Measurements from ENCODE around the gene TMEM101. TPM values are rescaled to one million over a fixed set of nuclear protein-coding genes. Genes with fewer than 3 reads are reported as not detected.
A peak's percentile ranks its signal among the peaks of the same experiment; 100 is the strongest.

TMEM101 gene
- total and polyA plus RNA-seq, 2 of the 13 experiments (the other 11 are each of a cell fraction or from before 2014, with no cell fraction given): 72.0 to 100 TPM

DNA sequence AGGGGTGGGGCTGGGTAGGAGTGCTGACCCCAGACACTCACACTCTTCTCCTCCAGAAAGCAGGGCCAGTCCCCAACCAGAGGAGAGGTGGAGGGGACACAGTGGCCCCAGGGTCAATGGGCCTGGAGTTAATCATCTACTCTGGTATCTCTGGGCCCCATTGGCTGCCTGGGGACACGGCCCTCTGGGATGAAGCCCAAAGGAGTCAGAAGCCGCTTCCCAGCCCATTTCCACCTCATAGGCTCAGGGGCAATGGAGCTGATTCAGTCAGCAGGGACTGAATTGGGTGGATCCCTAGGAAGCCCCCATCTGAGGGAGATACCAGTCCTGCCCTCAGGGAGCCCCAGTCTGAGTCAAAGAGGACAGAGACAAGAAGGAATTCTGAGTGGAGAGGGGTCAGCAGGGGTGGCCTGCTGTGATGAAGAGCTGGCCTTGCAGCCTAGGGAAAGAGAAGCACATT lies 13.3 kb downstream of the TMEM101 start (continued):
- TF ChIP-seq, protein P1, sequence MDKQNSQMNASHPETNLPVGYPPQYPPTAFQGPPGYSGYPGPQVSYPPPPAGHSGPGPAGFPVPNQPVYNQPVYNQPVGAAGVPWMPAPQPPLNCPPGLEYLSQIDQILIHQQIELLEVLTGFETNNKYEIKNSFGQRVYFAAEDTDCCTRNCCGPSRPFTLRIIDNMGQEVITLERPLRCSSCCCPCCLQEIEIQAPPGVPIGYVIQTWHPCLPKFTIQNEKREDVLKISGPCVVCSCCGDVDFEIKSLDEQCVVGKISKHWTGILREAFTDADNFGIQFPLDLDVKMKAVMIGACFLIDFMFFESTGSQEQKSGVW (CRISPR knock-in tag; IDR thresholded peaks at IDR 0.05; ENCODE audit: borderline replicate concordance): no peak
- TF ChIP-seq MYNN (CRISPR knock-in tag; IDR thresholded peaks at IDR 0.05; ENCODE audit: low read depth) (0 out of 2 replicates have a peak, but pooled peaks have one; percentile 40), SRSF9 (IDR thresholded peaks at IDR 0.05; ENCODE audit: borderline replicate concordance, insufficient read depth, low read depth, low read length, poor library complexity, severe bottlenecking) (no peak), ZSCAN31 (CRISPR knock-in tag; IDR thresholded peaks at IDR 0.05; ENCODE audit: low read depth) (no peak), KMT2B (CRISPR knock-in tag; IDR thresholded peaks at IDR 0.05) (no peak), ETV5 (CRISPR knock-in tag; IDR thresholded peaks at IDR 0.05; ENCODE audit: borderline replicate concordance) (peak; percentile 18; the same call in 1 of the 2 replicates), ZNF296 (CRISPR knock-in tag; conservative IDR thresholded peaks at IDR 0.05) (no peak), NR2F6 (IDR thresholded peaks at IDR 0.05) (peak; percentile 69; the same call in 1 of the 2 replicates), NR2F6 (CRISPR knock-in tag; IDR thresholded peaks at IDR 0.05) (peak; percentile 88), PPARG (CRISPR knock-in tag; conservative IDR thresholded peaks at IDR 0.05) (0 out of 2 replicates have a peak, but pooled peaks have one; percentile 49), POLR2A (IDR thresholded peaks at IDR 0.05; ENCODE audit: insufficient read depth in 1 of 2, low read depth in 2 of 2, low read length in 2 of 2) (peak; percentile 81 to 86), HDAC1 (CRISPR knock-in tag; IDR thresholded peaks at IDR 0.05) (peak; percentile 38), ZNF713 (CRISPR knock-in tag; IDR thresholded peaks at IDR 0.05) (no peak), ZFY (CRISPR knock-in tag; IDR thresholded peaks at IDR 0.05) (peak; percentile 61), SP5 (CRISPR knock-in tag; IDR thresholded peaks at IDR 0.05; ENCODE audit: borderline replicate concordance, low read depth) (peak; percentile 10; the same call in 1 of the 2 replicates), ZNF350 (CRISPR knock-in tag; IDR thresholded peaks at IDR 0.05; ENCODE audit: borderline replicate concordance, low read depth) (no peak; the same call in 1 of the 2 replicates), FOXA3 (CRISPR knock-in tag; IDR thresholded peaks at IDR 0.05) (peak; percentile 51; the same call in 1 of the 2 replicates), ZBTB3 (CRISPR knock-in tag; IDR thresholded peaks at IDR 0.05; ENCODE audit: borderline replicate concordance, low read depth) (no peak), GZF1 (CRISPR knock-in tag; IDR thresholded peaks at IDR 0.05) (no peak), ZFP1 (CRISPR knock-in tag; IDR thresholded peaks at IDR 0.05) (no peak), CCDC6 (CRISPR knock-in tag; IDR thresholded peaks at IDR 0.05) (no peak; the same call in 1 of the 2 replicates), ZEB1 (IDR thresholded peaks at IDR 0.05; ENCODE audit: insufficient replicate concordance, low read depth) (no peak)
- TF ChIP-seq, protein P2, sequence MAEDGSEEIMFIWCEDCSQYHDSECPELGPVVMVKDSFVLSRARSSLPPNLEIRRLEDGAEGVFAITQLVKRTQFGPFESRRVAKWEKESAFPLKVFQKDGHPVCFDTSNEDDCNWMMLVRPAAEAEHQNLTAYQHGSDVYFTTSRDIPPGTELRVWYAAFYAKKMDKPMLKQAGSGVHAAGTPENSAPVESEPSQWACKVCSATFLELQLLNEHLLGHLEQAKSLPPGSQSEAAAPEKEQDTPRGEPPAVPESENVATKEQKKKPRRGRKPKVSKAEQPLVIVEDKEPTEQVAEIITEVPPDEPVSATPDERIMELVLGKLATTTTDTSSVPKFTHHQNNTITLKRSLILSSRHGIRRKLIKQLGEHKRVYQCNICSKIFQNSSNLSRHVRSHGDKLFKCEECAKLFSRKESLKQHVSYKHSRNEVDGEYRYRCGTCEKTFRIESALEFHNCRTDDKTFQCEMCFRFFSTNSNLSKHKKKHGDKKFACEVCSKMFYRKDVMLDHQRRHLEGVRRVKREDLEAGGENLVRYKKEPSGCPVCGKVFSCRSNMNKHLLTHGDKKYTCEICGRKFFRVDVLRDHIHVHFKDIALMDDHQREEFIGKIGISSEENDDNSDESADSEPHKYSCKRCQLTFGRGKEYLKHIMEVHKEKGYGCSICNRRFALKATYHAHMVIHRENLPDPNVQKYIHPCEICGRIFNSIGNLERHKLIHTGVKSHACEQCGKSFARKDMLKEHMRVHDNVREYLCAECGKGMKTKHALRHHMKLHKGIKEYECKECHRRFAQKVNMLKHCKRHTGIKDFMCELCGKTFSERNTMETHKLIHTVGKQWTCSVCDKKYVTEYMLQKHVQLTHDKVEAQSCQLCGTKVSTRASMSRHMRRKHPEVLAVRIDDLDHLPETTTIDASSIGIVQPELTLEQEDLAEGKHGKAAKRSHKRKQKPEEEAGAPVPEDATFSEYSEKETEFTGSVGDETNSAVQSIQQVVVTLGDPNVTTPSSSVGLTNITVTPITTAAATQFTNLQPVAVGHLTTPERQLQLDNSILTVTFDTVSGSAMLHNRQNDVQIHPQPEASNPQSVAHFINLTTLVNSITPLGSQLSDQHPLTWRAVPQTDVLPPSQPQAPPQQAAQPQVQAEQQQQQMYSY (CRISPR knock-in tag; IDR thresholded peaks at IDR 0.05): no peak
- TF ChIP-seq, protein P3, sequence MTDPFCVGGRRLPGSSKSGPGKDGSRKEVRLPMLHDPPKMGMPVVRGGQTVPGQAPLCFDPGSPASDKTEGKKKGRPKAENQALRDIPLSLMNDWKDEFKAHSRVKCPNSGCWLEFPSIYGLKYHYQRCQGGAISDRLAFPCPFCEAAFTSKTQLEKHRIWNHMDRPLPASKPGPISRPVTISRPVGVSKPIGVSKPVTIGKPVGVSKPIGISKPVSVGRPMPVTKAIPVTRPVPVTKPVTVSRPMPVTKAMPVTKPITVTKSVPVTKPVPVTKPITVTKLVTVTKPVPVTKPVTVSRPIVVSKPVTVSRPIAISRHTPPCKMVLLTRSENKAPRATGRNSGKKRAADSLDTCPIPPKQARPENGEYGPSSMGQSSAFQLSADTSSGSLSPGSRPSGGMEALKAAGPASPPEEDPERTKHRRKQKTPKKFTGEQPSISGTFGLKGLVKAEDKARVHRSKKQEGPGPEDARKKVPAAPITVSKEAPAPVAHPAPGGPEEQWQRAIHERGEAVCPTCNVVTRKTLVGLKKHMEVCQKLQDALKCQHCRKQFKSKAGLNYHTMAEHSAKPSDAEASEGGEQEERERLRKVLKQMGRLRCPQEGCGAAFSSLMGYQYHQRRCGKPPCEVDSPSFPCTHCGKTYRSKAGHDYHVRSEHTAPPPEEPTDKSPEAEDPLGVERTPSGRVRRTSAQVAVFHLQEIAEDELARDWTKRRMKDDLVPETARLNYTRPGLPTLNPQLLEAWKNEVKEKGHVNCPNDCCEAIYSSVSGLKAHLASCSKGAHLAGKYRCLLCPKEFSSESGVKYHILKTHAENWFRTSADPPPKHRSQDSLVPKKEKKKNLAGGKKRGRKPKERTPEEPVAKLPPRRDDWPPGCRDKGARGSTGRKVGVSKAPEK (CRISPR knock-in tag; IDR thresholded peaks at IDR 0.05; ENCODE audit: borderline replicate concordance): no peak

All from HepG2 (cell line).